Duodenal mucosa (tissue), 2 donors: ENCODE measurements around the gene GRB10.

ENCODE experiments used
- H3K27ac ChIP-seq: one replicate; pipeline ENCODE4 v1.7.0; 2013; ENCODE audit warnings: low read depth, low read length
- H3K27me3 ChIP-seq, 2 donors: one replicate each; pipeline ENCODE4 v1.7.0; 2013; ENCODE audit warnings: low read length in 2 of 2, control low read depth in 1 of 2; ENCODE audit not compliant: insufficient read depth in 2 of 2, control insufficient read depth in 1 of 2
- H3K36me3 ChIP-seq, 2 donors: one replicate each; pipeline ENCODE4 v1.7.0; 2013; ENCODE audit warnings: low read length in 2 of 2, control low read depth in 1 of 2; ENCODE audit not compliant: insufficient read depth in 2 of 2, control insufficient read depth in 1 of 2
- H3K4me1 ChIP-seq, 2 donors: one replicate each; pipeline ENCODE4 v1.7.0; 2013; ENCODE audit warnings: low read length in 2 of 2, control low read depth in 1 of 2; ENCODE audit not compliant: insufficient read depth in 2 of 2, control insufficient read depth in 1 of 2
- H3K4me3 ChIP-seq, 2 donors: one replicate each; pipeline ENCODE4 v1.7.0; 2013; ENCODE audit warnings: low read length in 2 of 2, low read depth in 1 of 2
- H3K9ac ChIP-seq, 2 donors: one replicate each; pipeline ENCODE4 v1.7.0; 2013; ENCODE audit warnings: low read length in 2 of 2, low read depth in 1 of 2
- H3K9me3 ChIP-seq, 2 donors: one replicate each; pipeline ENCODE4 v1.7.0; 2013; ENCODE audit warnings: low read length in 2 of 2, control low read depth in 1 of 2; ENCODE audit not compliant: control insufficient read depth in 1 of 2

The GRB10 gene

GRCh38 chr7:50724526-50725520 lies 57.9 kb downstream of the GRB10 start:
- Histone ChIP-seq H3K4me3 (no peak overlapping the region), H3K4me1 (peaks cover 13 to 17% of the 10 kb centered on the region in 2 donors), H3K9me3 (no peaks in the 10 kb centered on the region), H3K27ac (no peak overlapping the region), H3K36me3 (peaks cover 0 to 5% of the 10 kb centered on the region in 2 donors), H3K27me3 (no peaks in the 10 kb centered on the region), H3K9ac (no peak overlapping the region)

- H3K27ac ChIP-seq: no peak overlapping the region
- H3K4me1 ChIP-seq: peaks cover 20 to 23% of the 10 kb centered on the region in 2 donors
- H3K36me3 ChIP-seq: peaks cover 0 to 5% of the 10 kb centered on the region in 2 donors
- no peak overlapping the region for H3K4me3 ChIP-seq
- no peaks in the 10 kb centered on the region for H3K27me3 ChIP-seq
- no peak overlapping the region for H3K9ac ChIP-seq
- H3K9me3 ChIP-seq: no peaks in the 10 kb centered on the region
Measured at GRCh38 chr7:50723888-50724287, 58.8 kb downstream of the GRB10 start.

- Histone ChIP-seq H3K27me3 (no peaks in the 10 kb centered on the region), H3K9ac (no peak overlapping the region), H3K4me1 (peaks cover 28 to 30% of the 10 kb centered on the region in 2 donors), H3K36me3 (peaks cover 0 to 5% of the 10 kb centered on the region in 2 donors), H3K9me3 (no peaks in the 10 kb centered on the region), H3K4me3 (no peak overlapping the region), H3K27ac (no peak overlapping the region)
Measured at GRCh38 chr7:50723173-50723572, 59.5 kb downstream of the GRB10 start.

GRCh38 chr7:50721661-50722259 lies 60.9 kb downstream of the GRB10 start:
- no peak overlapping the region for H3K27ac ChIP-seq

GRCh38 chr7:50721160-50721559 lies 61.5 kb downstream of the GRB10 start:
- H3K27me3 ChIP-seq: no peaks in the 10 kb centered on the region
- no peak overlapping the region for H3K4me3 ChIP-seq
- H3K4me1 ChIP-seq: peaks cover 33 to 38% of the 10 kb centered on the region in 2 donors
- no peak overlapping the region for H3K27ac ChIP-seq
- no peaks in the 10 kb centered on the region for H3K9me3 ChIP-seq
- peaks cover 0 to 5% of the 10 kb centered on the region in 2 donors for H3K36me3 ChIP-seq
- H3K9ac ChIP-seq: no peak overlapping the region

More at GRCh38 chr7:50721661-50722259, 60.9 kb downstream of the GRB10 start:
- Histone ChIP-seq H3K36me3 (peaks cover 0 to 5% of the 10 kb centered on the region in 2 donors), H3K4me3 (no peak overlapping the region), H3K9me3 (no peaks in the 10 kb centered on the region), H3K4me1 (peaks cover 33 to 37% of the 10 kb centered on the region in 2 donors), H3K27me3 (no peaks in the 10 kb centered on the region), H3K9ac (no peak overlapping the region)

GRCh38 chr7:50720295-50720694 lies 62.4 kb downstream of the GRB10 start:
- Histone ChIP-seq H3K9me3 (no peaks in the 10 kb centered on the region), H3K27ac (no peak overlapping the region), H3K4me3 (no peak overlapping the region), H3K4me1 (peaks cover 40 to 47% of the 10 kb centered on the region in 2 donors), H3K36me3 (peaks cover 0 to 5% of the 10 kb centered on the region in 2 donors), H3K9ac (no peak overlapping the region), H3K27me3 (no peaks in the 10 kb centered on the region)

GRCh38 chr7:50718876-50719275 lies 63.8 kb downstream of the GRB10 start:
- peaks cover 41 to 53% of the 10 kb centered on the region in 2 donors for H3K4me1 ChIP-seq
- no peaks in the 10 kb centered on the region for H3K9me3 ChIP-seq
- H3K4me3 ChIP-seq: peak overlapping the region in 1 of 2 donors; percentile 31
- no peaks in the 10 kb centered on the region for H3K36me3 ChIP-seq
- no peak overlapping the region for H3K9ac ChIP-seq
- no peaks in the 10 kb centered on the region for H3K27me3 ChIP-seq
- H3K27ac ChIP-seq: no peak overlapping the region

- H3K27me3 ChIP-seq: no peaks in the 10 kb centered on the region
- H3K9ac ChIP-seq: no peak overlapping the region
- H3K36me3 ChIP-seq: no peaks in the 10 kb centered on the region
- no peak overlapping the region for H3K27ac ChIP-seq
- peaks cover 41 to 53% of the 10 kb centered on the region in 2 donors for H3K4me1 ChIP-seq
- H3K9me3 ChIP-seq: no peaks in the 10 kb centered on the region
- peak overlapping the region in 1 of 2 donors; percentile 31 for H3K4me3 ChIP-seq
Measured at GRCh38 chr7:50718311-50718710, 64.4 kb downstream of the GRB10 start.

GRCh38 chr7:50717181-50717580 lies 65.5 kb downstream of the GRB10 start:
- Histone ChIP-seq H3K4me1 (peaks cover 40 to 59% of the 10 kb centered on the region in 2 donors), H3K9ac (no peak overlapping the region), H3K36me3 (no peaks in the 10 kb centered on the region), H3K4me3 (no peak overlapping the region), H3K27me3 (no peaks in the 10 kb centered on the region), H3K27ac (no peak overlapping the region), H3K9me3 (no peaks in the 10 kb centered on the region)

- Histone ChIP-seq H3K9me3 (no peaks in the 10 kb centered on the region), H3K36me3 (no peaks in the 10 kb centered on the region), H3K27me3 (no peaks in the 10 kb centered on the region), H3K27ac (no peak overlapping the region), H3K4me3 (no peak overlapping the region), H3K4me1 (peaks cover 28 to 49% of the 10 kb centered on the region in 2 donors), H3K9ac (no peak overlapping the region)
Measured at GRCh38 chr7:50714857-50715256, 67.8 kb downstream of the GRB10 start.
